ENCODE data around the gene PRKAG1. TPM values are rescaled to one million over a fixed set of nuclear protein-coding genes. Genes with fewer than 3 reads are reported as not detected.

PRKAG1 gene
- total RNA-seq, result 35.6 TPM

DNA sequence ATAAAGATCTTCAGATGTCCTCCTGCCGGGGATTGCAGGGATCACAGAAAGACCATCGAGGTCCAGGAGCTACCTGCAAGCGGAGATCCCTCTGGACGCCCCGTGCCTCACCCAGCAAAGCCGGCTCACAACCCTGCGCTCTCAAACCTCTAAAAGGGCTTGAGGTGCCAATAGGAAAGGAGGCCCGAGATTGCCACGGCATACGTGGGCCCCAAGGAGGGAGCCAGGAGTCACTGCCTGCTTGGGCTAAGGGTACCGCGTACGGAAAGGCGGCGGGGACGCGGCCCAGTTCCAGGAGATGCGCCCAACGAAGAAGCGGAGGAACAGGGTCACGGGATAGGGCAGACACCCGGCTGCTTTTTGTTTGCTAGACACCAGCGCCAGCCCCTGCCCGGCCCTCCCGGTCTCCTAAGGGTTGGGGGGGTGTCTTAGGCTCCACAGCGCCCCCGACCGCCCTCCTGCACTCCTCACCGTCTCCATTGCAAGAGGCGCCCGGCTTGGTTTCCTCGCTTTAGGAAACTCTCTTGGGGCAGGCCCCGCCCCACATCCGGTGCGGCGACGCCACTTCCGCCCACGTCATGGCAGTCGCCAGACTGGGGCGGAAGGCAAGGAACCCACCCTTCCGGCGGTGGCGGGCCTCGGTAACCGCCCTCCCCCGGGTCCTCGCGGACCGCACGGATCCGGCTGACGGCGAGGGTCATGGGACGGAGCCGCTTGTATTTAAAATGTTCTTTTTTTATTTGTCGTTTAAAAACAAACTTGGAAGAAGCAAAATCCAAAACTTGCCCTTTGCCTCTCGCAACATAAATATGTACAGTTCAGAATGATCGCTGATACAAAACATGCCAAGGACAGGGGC lies at the start of gene PRKAG1:
PRKAG1 (minus strand) TSS at position 516 of the 859 bp plus-strand sequence; CDS start at position 480, 36 bp downstream.

DNA sequence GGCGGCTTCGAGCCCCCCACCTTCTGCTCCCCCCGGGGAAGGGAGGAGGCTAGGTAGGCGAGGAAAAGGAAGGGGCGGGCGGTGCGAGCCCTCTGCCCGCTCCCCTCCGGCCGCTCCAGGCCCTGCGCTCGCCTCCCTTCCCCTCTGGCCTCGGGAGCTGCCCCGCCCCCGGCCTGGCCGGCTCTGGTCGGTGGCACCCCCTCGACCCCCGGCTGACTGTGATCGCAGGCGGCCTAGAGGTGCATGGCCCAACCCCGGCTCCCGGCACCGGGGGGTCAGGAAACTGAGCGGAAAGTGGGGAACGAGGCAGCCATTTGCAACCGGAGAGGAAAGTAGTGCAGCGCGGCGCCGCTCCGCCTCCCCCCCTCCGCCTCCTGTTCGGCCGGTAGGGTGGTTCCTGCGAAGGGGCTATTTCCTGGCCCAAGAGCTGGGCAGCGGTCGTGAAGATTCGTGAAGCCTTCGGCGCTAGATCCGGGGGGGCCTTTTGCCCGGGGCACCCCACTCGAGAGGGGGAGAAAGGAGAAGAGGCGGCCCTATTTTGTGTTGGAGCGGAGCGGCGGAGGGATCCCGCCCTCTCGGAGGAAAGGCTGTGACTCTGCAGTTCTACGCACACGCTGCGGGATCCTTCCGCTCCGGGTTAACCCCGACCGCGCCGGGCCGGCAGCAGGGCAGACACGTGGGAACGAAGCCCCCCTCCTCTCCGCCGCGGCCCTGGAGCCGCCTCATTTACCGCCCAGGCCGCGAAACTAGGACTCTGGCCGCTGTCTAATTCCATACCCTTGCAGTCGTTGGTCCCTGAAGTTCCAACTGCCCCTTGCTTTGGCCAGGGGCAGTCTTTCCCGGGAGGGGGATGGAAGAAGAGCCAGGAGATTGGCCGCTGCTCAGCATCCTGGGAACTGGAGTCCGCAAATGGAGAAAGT lies 41.9 kb upstream of the PRKAG1 start, which contains the start of gene KMT2D:
KMT2D (minus strand) TSS at position 558 of the 920 bp plus-strand sequence. CDS start 5,470 bp downstream, outside the sequence.

DNA sequence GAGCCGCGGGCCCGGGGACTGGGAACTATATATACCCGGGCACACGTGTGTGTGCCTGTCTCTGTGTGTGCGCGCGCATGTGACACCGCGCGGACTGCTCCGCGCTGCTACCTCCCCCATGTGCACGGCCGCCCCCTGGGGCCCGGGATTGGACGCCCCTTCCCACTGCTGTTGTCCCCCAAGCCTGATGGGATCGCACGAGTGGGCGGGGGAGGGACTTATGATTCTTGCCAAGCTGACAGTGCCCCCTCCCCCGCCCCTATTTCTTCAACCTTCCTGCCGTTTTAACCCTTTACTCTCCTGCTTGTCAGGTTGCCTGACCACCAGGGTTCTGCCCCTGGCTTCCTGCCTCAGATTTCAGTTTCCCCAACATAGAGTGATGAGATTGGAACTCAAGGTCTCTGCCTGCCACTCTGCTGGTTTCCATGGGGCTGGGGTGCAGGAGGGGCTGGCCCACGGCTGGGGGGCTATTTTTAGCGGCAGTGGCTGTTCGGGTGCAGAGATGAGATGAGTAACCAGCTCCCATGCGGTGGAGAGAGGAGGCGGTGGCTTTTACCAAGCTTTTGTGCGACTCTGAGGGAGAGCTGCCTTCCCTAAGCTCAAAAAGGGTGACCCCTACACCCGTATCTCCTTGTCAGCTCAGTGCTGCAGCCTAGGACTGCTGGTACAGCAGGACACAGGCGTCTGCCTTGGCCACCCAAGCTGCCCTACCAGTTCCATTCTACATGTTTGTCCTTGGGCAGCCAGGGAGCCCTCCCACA lies 19.0 kb downstream of the PRKAG1 start, which contains the start of gene DDN:
DDN (minus strand) TSS at position 5 of the 761 bp plus-strand sequence. CDS start 88 bp downstream, outside the sequence.

DNA sequence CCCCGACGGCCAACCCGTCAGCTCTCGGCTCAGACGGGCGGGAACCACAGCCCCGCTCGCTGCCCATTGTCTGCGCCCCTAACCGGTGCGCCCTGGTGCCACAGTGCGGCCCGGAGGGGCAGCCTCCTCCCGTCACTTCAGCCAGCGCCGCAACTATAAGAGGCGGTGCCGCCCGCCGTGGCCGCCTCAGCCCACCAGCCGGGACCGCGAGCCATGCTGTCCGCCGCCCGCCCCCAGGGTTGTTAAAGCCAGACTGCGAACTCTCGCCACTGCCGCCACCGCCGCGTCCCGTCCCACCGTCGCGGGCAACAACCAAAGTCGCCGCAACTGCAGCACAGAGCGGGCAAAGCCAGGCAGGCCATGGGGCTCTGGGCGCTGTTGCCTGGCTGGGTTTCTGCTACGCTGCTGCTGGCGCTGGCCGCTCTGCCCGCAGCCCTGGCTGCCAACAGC lies 40.3 kb downstream of the PRKAG1 start, which contains the start of gene WNT1:
WNT1 (plus strand) TSS at position 32 of the 450 bp plus-strand sequence; CDS start at position 361, 329 bp downstream.

DNA sequence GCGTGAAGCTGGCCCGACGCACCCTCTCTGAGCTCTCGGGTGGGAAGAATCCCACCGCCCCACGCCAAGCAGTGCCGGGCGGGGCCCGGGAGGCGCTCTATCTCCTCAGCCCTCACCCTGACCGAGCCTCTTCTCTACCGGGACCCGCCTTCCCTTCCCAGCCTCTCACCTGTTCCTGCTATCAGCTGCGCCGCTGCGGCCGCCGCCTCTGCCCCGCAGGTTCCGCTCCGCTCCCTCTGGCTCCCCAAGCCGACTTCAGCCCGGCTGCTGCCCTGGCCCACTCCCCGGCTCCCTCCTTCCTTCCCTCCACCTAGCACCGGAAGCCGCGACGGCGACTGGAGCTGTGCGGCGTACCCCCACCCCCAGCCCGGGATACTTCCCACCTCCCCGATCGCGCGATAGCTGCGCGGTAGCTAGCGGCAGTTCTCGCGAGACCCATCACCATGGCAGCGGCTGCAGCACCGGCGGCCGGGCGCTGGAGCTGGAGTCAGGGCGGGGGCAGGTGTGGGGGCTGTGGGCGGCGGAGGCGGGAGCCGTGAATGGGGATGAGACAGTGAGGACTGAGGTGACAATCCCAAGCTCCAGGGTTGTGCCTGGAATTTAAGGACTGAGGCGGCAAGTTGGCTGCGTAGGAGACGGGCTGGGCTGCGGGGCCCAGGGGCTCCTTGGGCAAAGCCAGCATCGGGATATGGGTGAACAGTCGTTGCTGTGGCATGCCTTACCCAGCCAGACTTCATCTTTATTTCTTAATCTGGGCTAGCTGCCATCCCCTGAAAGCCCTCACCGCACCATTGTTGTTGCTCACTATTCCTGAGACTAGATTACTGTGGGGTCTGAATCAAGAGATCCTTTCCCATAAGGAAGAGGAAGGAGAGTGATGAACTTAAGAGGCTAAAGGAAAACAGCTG lies 61.2 kb downstream of the PRKAG1 start, which contains the start of gene ARF3:
ARF3 (minus strand) TSS at position 347 of the 908 bp plus-strand sequence. CDS start 16,392 bp downstream, outside the sequence.

Other genes with a start within 250 kb of the PRKAG1 start
- 50.1 TPM for gene ADCY6, start 229.7 kb downstream of the PRKAG1 start, total RNA-seq
- gene CACNB3, start 200.3 kb downstream of the PRKAG1 start, total RNA-seq, result 20.6 TPM
- gene DDX23, start 166.6 kb downstream of the PRKAG1 start, total RNA-seq, result 82.1 TPM
- 2.3 TPM for gene RND1, start 152.9 kb downstream of the PRKAG1 start, total RNA-seq
- 9.0 TPM for gene FKBP11, start 93.3 kb downstream of the PRKAG1 start, total RNA-seq
- 50.5 TPM for gene ARF3, start 61.3 kb downstream of the PRKAG1 start, total RNA-seq
- 2.0 TPM for gene WNT10B, start 47.0 kb downstream of the PRKAG1 start, total RNA-seq
- not detected for gene WNT1, start 40.5 kb downstream of the PRKAG1 start, total RNA-seq
- gene DDN, start 19.4 kb downstream of the PRKAG1 start, total RNA-seq, result 1.0 TPM
- 81.4 TPM for gene KMT2D, start 42.0 kb upstream of the PRKAG1 start, total RNA-seq
- gene RHEBL1, start 51.2 kb upstream of the PRKAG1 start, total RNA-seq, result 0.77 TPM
- 1.4 TPM for gene DHH, start 76.0 kb upstream of the PRKAG1 start, total RNA-seq
- gene LMBR1L, start 92.1 kb upstream of the PRKAG1 start, total RNA-seq, result 77.6 TPM
- gene TUBA1B, start 112.6 kb upstream of the PRKAG1 start, total RNA-seq, result 786 TPM
- gene TUBA1A, start 170.3 kb upstream of the PRKAG1 start, total RNA-seq, result 1,127 TPM
- 76.0 TPM for gene TUBA1C, start 246.3 kb upstream of the PRKAG1 start, total RNA-seq

Measured in camera-type eye (tissue), 1 donor.